HG03066 (cell line): ENCODE results near the gene ASAH2B.
A peak's percentile ranks its signal among the peaks of the same experiment; 100 is the strongest.
"Not testable (repeated sequence)": the region's sequence is repeated elsewhere in the genome, so short reads cannot be mapped to it uniquely, and the experiment has no call there.

Experiments used
- ATAC-seq: cut with Tn5 transposase; IDR thresholded peaks from one replicate; pipeline ENCODE4 v1.9.1; 2021; ENCODE audit warnings: low read depth; ENCODE audit not compliant: unreplicated experiment

The ASAH2B gene

GRCh38 chr10:50739618-50740292 lies at the start of gene ASAH2B:
Gene ASAH2B, plus strand, starts transcription at chr10:50739936. Its CDS starts 5,195 bp downstream, at chr10:50745131.
- ATAC-seq = peak; percentile 78

- not testable (repeated sequence) for ATAC-seq
These were observed 41.9 kb upstream of the ASAH2B start for GRCh38 chr10:50697819-50698218.

- ATAC-seq = not testable (repeated sequence)
These were observed 37.8 kb upstream of the ASAH2B start for GRCh38 chr10:50701947-50702346.

GRCh38 chr10:50702997-50703396 lies 36.7 kb upstream of the ASAH2B start:
- ATAC-seq = not testable (repeated sequence)

- ATAC-seq = not testable (repeated sequence)
These were observed 35.2 kb upstream of the ASAH2B start for GRCh38 chr10:50704436-50705079.

- ATAC-seq = not testable (repeated sequence)
These were observed 33.7 kb upstream of the ASAH2B start for GRCh38 chr10:50706006-50706405.

- ATAC-seq = not testable (repeated sequence)
These were observed 29.5 kb upstream of the ASAH2B start for GRCh38 chr10:50710241-50710640.

GRCh38 chr10:50723812-50724211 lies 15.9 kb upstream of the ASAH2B start:
- ATAC-seq = not testable (repeated sequence)

GRCh38 chr10:50728112-50728511 lies 11.6 kb upstream of the ASAH2B start:
- ATAC-seq = not testable (repeated sequence)

- ATAC-seq = peak; percentile 17
These were observed 634 bp upstream of the ASAH2B start for GRCh38 chr10:50738987-50739617.

- peak; percentile 28 for ATAC-seq
These were observed 535 bp downstream of the ASAH2B start for GRCh38 chr10:50740293-50740648.

GRCh38 chr10:50742820-50743219 lies 3.1 kb downstream of the ASAH2B start:
- not testable (repeated sequence) for ATAC-seq

- not testable (repeated sequence) for ATAC-seq
These were observed 27.2 kb downstream of the ASAH2B start for GRCh38 chr10:50766774-50767513.

- not testable (repeated sequence) for ATAC-seq
These were observed 32.3 kb downstream of the ASAH2B start for GRCh38 chr10:50772042-50772441.

- not testable (repeated sequence) for ATAC-seq
These were observed 35.1 kb downstream of the ASAH2B start for GRCh38 chr10:50774868-50775267.

- ATAC-seq = not testable (repeated sequence)
These were observed 40.3 kb downstream of the ASAH2B start for GRCh38 chr10:50780036-50780435.

- not testable (repeated sequence) for ATAC-seq
These were observed 42.3 kb downstream of the ASAH2B start for GRCh38 chr10:50782017-50782416.

GRCh38 chr10:50787962-50788361 lies 48.2 kb downstream of the ASAH2B start:
- not testable (repeated sequence) for ATAC-seq

GRCh38 chr10:50788951-50789945 lies 49.5 kb downstream of the ASAH2B start:
- no peak for ATAC-seq

- ATAC-seq = no peak
These were observed 54.8 kb downstream of the ASAH2B start for GRCh38 chr10:50794490-50794889.
